ENCODE measurements around the gene OSBPL3. TPM values are rescaled to one million over a fixed set of nuclear protein-coding genes. Genes with fewer than 3 reads are reported as not detected.

The OSBPL3 gene
- total RNA-seq, 4 donors from 2014 or later, result 1.2 to 9.0 (median 3.5) TPM

- DNase-seq, result no peak
- Histone ChIP-seq H3K27ac (no peak overlapping the region), H3K36me3 (no peaks in the 10 kb centered on the region), H3K4me3 (no peak overlapping the region), H3K4me1 (no peaks in the 10 kb centered on the region), H3K9me3 (no peaks in the 10 kb centered on the region), H3K27me3 (no peaks in the 10 kb centered on the region)
- TF ChIP-seq CTCF (IDR thresholded peaks at IDR 0.05), result no peak
- TF ChIP-seq POLR2A (IDR thresholded peaks at IDR 0.05), result no peak
- intact Hi-C loops (cut with DNase I; ENCODE audit: low total_unique reads), result no loop called here
Observed at GRCh38 chr7:24873944-24874343, 106.0 kb downstream of the OSBPL3 start.

DNA sequence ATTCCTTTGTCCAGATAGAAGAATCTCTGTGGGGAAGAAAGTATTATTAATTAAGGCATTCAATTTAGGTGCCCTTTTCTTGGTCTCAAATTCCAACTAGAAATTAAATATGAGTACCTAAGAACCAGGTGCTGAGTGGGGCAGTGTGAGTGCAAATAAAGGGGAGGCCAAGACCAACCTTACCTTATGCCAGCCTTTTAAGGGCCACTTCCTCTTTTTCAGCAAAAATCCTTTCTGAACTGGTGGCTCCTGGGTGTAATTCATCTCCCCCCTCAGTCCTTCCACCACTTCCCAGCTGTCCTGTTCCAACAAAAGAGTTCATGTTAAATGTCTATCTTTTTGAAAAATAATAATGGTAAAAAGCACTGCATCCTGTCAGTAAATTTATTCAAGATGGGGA lies 108.2 kb downstream of the OSBPL3 start:
- H3K27me3 ChIP-seq, result no peaks in the 10 kb centered on the region
- no peak overlapping the region for H3K27ac ChIP-seq
- no peak for DNase-seq
- H3K36me3 ChIP-seq, result no peaks in the 10 kb centered on the region
- TF ChIP-seq CTCF (IDR thresholded peaks at IDR 0.05) (no peak), POLR2A (IDR thresholded peaks at IDR 0.05) (no peak)
- H3K4me3 ChIP-seq, result no peak overlapping the region
- H3K4me1 ChIP-seq, result no peaks in the 10 kb centered on the region
- H3K9me3 ChIP-seq, result no peaks in the 10 kb centered on the region
- intact Hi-C loops (cut with DNase I; ENCODE audit: low total_unique reads), result no loop called here

GRCh38 chr7:24870766-24871165 lies 109.2 kb downstream of the OSBPL3 start:
- H3K27me3 ChIP-seq, result no peaks in the 10 kb centered on the region
- TF ChIP-seq POLR2A (IDR thresholded peaks at IDR 0.05) (no peak), CTCF (IDR thresholded peaks at IDR 0.05) (no peak)
- no peak overlapping the region for H3K4me3 ChIP-seq
- no peaks in the 10 kb centered on the region for H3K36me3 ChIP-seq
- DNase-seq, result no peak
- no peaks in the 10 kb centered on the region for H3K4me1 ChIP-seq
- intact Hi-C loops (cut with DNase I; ENCODE audit: low total_unique reads), result no loop called here
- no peaks in the 10 kb centered on the region for H3K9me3 ChIP-seq
- no peak overlapping the region for H3K27ac ChIP-seq

DNA sequence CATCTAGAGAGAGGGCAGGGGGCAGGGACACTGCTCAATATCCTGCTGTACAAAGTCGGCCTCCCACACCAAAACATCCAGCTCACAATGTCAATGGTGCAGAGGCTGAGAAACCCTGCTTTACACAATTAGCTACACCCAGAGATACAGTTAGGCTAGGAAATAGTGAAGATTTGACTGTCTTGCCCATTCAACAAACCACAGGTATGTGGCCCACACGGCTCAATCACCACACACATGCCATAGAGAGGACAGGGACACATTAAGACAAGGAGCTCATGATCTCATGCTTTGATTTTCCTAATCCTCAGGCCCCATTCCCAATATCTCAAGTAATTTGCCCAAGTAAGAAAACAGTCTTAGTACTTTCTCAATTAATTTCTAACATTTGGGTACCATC lies 110.4 kb downstream of the OSBPL3 start:
- no peaks in the 10 kb centered on the region for H3K36me3 ChIP-seq
- no peak overlapping the region for H3K4me3 ChIP-seq
- intact Hi-C loops (cut with DNase I; ENCODE audit: low total_unique reads), result no loop called here
- no peaks in the 10 kb centered on the region for H3K4me1 ChIP-seq
- DNase-seq, result no peak
- no peaks in the 10 kb centered on the region for H3K9me3 ChIP-seq
- TF ChIP-seq CTCF (IDR thresholded peaks at IDR 0.05) (no peak), POLR2A (IDR thresholded peaks at IDR 0.05) (no peak)
- H3K27me3 ChIP-seq, result no peaks in the 10 kb centered on the region
- no peak overlapping the region for H3K27ac ChIP-seq

GRCh38 chr7:24868741-24869140 lies 111.2 kb downstream of the OSBPL3 start:
- Histone ChIP-seq H3K36me3 (no peaks in the 10 kb centered on the region), H3K4me1 (no peaks in the 10 kb centered on the region), H3K9me3 (no peaks in the 10 kb centered on the region), H3K27ac (no peak overlapping the region), H3K27me3 (no peaks in the 10 kb centered on the region), H3K4me3 (no peak overlapping the region)
- intact Hi-C loops (cut with DNase I; ENCODE audit: low total_unique reads), result no loop called here
- DNase-seq, result no peak
- TF ChIP-seq CTCF (IDR thresholded peaks at IDR 0.05) (no peak), POLR2A (IDR thresholded peaks at IDR 0.05) (no peak)

All from uterus (tissue), 4 donors.